GM21381 (cell line): ENCODE results near the gene TMC1.
"Not testable (repeated sequence)": the region's sequence is repeated elsewhere in the genome, so short reads cannot be mapped to it uniquely, and the experiment has no call there.

Source experiments
- ATAC-seq: cut with Tn5 transposase; IDR thresholded peaks from one replicate; pipeline ENCODE4 v1.9.1; 2021; ENCODE audit warnings: mild to moderate bottlenecking, moderate library complexity; ENCODE audit not compliant: unreplicated experiment

TMC1 gene

DNA sequence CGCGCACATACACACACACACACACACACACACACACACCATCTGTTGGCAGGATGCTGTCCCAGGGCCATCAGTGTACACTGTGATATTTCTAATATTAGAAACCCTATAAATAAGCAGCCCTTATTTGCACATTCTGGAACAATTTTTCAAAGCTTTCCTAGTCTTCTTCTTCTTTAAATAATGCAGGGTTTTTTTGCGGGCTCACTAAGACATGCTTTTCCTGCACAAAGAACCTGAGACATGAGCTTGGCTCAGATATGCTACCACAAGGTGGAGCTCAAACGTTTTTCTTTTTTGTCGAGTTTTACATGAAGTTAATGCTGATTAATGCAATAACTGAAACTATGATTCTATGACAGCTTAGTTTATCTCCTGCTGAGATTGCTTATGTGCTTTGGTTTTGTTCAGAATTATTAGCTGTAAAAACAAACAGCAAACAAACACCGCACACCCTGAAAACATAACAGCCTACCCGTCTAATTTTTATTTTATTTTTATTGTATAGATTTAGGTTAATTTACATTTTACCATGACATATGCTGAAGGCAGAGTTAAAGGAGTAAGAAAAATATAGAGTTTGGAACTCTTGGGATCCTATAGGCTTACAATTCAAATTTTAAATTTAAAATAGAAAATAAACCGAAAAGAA, 335.7 kb downstream of the TMC1 start:
- ATAC-seq, result no peak

DNA sequence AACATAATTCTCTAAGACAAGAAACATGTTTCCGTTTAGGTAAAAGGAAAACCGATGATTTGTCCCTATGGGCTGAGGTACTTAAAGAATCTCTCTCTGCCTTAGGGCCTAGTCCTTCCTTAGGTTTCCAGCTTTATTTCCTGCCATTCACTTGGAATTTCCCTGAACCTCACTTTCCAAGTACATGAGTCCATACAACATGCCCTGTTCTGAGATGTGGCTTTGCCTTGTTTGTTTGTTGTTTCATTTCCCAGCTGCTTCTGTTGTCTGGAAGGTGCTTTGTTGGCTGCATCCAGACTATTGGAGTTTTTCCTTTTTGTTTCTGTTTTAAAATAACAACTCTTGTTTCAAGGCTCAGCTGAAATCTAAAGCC, 336.2 kb downstream of the TMC1 start:
- no peak for ATAC-seq

DNA sequence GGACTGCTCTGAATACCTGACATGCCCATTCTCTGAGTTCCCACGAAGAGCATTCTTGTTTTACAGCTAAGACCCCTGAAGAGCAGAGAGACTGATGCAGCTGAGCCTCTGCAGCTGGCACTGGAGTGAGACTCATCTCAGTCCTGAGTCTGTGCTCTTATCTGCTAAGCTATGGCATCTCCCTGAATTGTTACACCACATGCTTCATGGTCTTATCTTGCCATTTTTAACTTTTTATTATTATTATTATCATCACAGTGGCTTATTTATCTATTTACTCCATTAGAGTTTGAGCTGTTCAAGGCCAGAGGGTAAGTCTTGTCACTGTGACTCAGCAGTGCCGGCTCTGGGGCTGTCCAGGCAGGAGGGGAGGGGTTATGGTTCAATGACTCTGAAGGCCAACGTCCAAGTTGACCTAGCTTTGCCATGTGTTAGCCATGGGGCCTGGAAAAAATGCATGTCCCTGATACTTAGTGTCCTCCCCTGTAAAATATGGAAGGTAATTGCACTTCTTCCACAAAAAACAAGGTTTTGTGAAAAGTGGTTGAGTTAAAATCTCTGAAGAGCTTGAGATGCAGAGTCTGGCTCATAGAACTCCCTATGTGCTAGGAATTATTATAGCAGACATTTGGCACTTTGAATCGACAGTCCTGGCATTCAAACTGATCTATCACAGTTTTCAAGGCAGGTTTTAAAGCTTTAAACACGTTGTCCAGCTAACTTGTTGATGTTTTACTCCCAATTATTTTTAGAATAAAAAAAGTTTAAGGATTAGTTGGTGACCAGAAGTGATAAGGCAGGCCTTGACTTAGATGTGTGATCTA, 336.9 kb downstream of the TMC1 start:
- no peak for ATAC-seq

GRCh38 chr9:72862788-72863187, 341.4 kb downstream of the TMC1 start:
- not testable (repeated sequence) for ATAC-seq

GRCh38 chr9:72863456-72864094, 342.2 kb downstream of the TMC1 start:
- ATAC-seq, result no peak

DNA sequence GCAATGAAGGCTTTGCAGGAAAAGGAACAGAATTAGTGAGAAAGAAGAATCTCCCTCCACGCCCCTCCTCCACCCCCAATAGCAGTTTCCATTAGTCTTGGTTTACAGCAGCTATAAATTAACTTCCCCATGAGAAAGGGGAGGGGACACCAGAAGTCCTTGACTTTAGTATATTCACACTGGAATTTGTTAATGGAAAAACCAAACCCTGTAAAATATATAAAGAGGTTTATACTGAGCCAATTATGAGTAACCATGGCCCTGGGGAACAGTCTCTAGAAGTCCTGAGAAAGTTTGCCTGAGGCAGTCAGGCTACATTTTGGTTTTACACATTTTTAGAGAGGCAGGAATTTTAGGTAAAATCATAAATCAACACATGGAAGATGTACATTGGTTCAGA, 342.9 kb downstream of the TMC1 start:
- no peak for ATAC-seq

GRCh38 chr9:72871685-72872084, 350.3 kb downstream of the TMC1 start:
- ATAC-seq, result no peak

GRCh38 chr9:72872718-72873117, 351.3 kb downstream of the TMC1 start:
- no peak for ATAC-seq

GRCh38 chr9:72873456-72873855, 352.0 kb downstream of the TMC1 start:
- ATAC-seq, result no peak

DNA sequence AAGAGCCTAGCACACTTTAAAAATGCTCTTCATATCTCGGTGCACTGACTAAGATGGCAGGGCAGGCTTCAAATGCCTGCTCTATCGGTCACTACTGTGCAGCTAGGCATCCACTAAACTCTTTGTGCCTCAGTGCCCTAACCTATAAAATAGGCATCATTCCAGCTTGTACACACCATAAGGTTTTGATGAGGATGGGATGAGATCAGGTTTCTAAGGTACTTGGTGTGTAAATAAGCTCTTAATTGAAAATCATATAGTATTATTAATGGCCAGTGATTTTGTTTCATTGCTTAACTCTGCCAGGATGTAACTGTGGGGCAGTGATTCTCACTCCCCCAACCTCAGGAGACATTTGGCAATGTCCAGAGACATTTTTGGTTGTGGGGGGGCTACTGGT, 352.9 kb downstream of the TMC1 start:
- ATAC-seq, result no peak

- no peak for ATAC-seq
Measured at GRCh38 chr9:72875221-72875620, 353.8 kb downstream of the TMC1 start.

DNA sequence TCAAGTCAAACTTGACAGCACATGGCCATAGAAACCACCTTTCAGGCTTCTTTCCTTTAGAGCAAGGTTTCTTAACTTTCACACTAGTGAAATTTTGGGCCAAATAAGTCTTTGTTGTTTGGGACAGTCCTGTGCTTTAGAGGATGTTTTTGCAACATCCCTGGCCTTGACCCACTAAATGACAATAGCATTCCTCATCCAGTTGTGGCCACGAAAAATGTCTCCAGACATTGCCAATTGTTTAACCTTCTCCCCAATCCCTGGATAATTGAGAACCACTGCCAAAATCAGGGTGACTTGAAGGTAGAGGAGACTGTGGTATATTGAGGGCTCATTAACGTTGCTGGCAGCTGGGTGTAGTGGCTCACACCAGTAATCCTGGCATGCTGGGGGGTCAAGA, 359.4 kb downstream of the TMC1 start:
- no peak for ATAC-seq

DNA sequence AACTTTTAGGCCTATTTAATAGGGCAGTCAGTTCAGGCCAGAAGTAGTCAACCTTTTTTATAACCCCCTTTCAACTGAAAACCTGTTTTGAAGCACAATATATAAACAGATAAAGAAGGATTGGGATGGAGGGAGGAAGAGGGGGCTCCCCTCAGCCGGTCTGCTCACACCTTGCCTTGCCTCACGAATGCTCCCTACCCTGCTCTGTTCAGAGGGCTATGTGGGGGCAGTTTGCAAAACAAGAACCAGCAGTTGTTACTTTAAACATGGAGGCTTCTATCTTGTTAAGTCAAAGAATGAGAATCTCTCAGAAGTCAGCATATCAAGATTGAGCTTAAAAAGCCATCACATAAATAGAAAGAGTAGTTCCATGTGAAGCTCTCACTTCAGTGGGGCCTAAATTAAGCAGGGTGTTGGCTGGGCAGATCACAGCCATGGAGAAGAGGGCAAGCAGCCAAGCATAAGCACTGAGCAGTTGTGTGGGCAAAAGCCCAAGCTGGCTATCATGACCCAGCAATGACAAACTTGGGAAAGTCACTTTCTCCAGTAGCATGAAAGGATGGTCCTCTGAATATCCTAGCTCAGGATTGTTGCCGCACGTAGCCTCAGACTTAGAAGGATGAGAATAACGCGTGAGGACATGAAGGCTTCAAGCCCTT, 360.8 kb downstream of the TMC1 start:
- no peak for ATAC-seq

DNA sequence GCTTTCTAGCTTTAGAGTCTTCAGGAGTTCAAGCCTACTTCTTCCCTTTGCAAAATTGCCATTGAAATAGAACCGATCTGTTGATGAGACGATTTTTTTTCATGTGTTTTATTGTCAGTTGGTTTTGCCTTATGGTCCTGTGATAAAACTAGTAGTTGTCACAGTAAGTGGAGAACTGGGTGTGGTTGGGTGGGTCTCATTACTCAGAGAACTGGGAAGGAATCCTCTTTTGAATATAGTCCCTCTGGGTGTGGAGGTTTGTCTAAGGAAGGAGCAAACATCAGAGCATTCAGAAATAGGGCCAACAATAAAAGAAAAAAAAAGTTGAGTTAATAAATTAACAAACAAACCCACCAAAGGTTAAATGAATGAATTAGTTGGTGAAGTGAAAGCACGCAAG, 362.5 kb downstream of the TMC1 start:
- ATAC-seq, result no peak

DNA sequence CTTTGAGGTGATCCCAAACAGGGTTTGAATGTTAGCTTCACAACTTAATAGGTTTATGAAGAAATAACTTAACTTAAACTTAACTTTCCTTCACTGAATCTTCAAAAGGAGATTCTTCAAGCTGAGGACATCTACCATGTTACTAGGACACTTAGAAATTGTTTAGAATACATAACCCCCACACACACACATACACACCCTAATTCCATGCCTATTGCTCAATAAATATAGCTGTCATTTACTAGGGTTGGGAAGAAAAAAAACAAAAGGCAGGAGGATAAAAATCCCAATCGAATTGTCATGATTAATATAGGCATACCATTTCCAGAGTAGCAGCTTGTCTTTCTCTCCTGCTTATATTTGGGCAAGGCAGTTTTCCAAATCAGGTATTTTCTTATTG, 363.1 kb downstream of the TMC1 start:
- no peak for ATAC-seq
